HFF-Myc (cell line): ENCODE measurements around the gene CARD11.

ENCODE experiments used
- DNase-seq: peaks from one replicate; pipeline ENCODE4 v3.0.0-alpha.2; 2011; ENCODE audit warnings: low read depth; ENCODE audit errors: extremely low read depth
- H3K4me3 ChIP-seq: replicated peaks from 2 replicates; pipeline ENCODE4 v1.5.1; 2011; ENCODE audit warnings: low read depth, mild to moderate bottlenecking, control low read depth, low read length
- TF ChIP-seq, protein P1 (sequence below): IDR thresholded peaks from 2 replicates; pipeline ENCODE4 v1.5.1; 2012; ENCODE audit warnings: mild to moderate bottlenecking, low read depth, low read length, control low read depth; ENCODE audit errors: missing control alignments

The CARD11 gene

GRCh38 chr7:2955269-2955668 lies 88.4 kb downstream of the CARD11 start:
- no peak overlapping the region for H3K4me3 ChIP-seq
- TF ChIP-seq, protein P1, sequence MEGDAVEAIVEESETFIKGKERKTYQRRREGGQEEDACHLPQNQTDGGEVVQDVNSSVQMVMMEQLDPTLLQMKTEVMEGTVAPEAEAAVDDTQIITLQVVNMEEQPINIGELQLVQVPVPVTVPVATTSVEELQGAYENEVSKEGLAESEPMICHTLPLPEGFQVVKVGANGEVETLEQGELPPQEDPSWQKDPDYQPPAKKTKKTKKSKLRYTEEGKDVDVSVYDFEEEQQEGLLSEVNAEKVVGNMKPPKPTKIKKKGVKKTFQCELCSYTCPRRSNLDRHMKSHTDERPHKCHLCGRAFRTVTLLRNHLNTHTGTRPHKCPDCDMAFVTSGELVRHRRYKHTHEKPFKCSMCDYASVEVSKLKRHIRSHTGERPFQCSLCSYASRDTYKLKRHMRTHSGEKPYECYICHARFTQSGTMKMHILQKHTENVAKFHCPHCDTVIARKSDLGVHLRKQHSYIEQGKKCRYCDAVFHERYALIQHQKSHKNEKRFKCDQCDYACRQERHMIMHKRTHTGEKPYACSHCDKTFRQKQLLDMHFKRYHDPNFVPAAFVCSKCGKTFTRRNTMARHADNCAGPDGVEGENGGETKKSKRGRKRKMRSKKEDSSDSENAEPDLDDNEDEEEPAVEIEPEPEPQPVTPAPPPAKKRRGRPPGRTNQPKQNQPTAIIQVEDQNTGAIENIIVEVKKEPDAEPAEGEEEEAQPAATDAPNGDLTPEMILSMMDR: no peak
- no peak for DNase-seq

DNA sequence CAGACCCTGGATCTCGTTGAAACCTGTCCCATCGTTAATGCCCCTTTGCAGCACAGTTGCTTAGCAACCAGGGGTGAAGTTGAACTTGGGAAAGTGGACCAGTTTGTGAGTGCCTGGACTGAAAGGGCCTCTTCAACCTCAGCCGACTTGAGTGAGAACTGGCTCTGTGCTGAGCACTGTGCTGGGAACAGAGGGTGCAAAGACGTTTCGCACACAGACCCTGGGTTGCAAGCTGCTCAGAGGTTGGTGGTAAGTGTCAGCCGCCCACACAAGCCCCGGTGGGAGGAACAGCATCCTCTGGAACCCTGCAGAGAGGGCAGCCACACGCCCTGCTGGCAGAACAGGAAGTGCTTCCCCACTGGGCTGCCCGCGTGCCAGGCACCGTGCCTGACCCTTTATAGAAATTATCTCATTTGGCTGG lies 89.2 kb downstream of the CARD11 start:
- DNase-seq: no peak

DNA sequence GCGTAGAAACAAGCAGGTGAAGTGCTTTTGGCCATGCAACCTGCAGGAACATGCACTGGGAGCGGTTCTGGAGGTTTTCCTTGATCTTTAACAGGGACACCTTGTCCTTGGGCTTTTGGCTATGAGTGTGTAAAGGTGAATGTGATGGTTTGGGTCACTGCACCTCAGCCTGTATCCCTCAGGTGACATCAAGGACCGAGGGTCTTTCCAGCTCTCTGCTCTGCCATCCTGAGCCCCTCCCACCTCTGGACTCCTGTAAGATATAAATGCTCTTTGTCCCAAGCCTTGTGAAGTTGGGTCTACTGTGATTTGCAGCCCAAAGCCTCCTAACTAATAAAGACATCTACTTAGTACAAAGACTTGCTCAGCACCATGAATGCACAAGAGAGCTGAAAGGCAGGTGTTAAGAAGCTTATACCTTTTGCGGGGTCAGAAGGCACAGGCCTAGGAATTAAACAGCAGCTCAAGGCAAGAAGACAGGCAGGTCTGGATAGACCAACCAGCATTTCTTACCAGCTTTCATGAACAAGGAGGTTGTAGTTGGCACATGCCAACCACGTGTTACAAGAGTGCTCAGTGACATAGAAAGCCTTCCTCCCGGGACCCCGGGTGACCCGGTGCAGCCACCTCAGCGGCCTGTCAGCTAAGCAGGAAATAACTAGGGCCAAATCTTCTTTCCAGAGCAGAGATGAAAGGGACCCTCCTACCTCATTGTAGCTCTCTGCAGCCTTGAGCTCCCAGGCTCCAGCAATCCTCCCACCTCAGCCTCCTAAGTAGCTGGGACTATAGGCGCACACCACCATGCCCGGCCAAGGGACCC lies 89.9 kb downstream of the CARD11 start:
- no peak for DNase-seq
- TF ChIP-seq, protein P1: no peak
- no peak overlapping the region for H3K4me3 ChIP-seq

More for the DNA sequence above, 89.2 kb downstream of the CARD11 start:
- H3K4me3 ChIP-seq: no peak overlapping the region
- TF ChIP-seq, protein P1: no peak

DNA sequence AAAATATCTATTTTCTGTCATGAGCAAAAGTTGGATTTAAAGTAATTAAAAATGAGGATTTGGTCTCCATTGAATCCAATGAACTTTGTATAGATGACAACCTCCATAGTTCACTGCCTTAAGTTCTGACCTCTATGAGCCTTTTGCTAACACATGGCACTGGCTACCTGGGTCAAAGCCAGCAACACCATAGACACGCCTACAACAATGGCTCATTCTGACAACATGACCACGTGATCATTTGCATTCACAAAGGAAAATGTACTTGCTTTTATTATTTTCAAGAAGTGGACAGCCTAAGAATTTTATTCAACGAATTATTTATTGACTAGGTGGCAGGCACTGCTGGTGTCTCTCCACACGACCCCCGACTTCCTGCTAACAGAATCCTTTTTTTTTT lies 90.6 kb downstream of the CARD11 start:
- DNase-seq: no peak
- TF ChIP-seq, protein P1: no peak
- no peak overlapping the region for H3K4me3 ChIP-seq

DNA sequence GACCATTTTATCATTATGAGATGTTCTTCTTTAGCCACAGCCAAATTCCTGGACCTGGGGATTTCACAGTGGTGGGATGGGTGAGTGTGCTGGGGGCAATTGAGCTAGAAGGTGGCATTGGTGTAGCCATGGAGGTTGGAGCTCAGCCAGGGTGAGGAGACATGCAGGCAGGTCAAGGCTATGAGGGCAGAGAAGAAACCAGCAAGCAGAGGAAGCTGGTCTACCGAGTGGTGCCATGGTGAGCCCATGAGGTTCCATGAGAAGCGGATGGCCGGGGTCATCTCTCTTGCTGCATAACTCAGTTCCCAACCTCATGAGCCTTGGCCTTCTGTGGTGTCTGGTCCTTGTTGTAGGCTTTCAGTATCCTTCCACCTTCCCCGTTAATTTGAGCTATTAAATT lies 91.4 kb downstream of the CARD11 start:
- H3K4me3 ChIP-seq: no peak overlapping the region
- TF ChIP-seq, protein P1: no peak
- no peak for DNase-seq

- TF ChIP-seq, protein P1: no peak
- DNase-seq: no peak
Observed at GRCh38 chr7:2950578-2950977, 93.1 kb downstream of the CARD11 start.

More at GRCh38 chr7:2950578-2950977, 93.1 kb downstream of the CARD11 start:
- no peak overlapping the region for H3K4me3 ChIP-seq
